ENCODE measurements around the gene MEN1. TPM values are rescaled to one million over a fixed set of nuclear protein-coding genes. Genes with fewer than 3 reads are reported as not detected.

MEN1 gene
- polyA plus RNA-seq, 2 donors, result 15.4 to 19.0 TPM

- no peak overlapping the region for H3K4me3 ChIP-seq (ENCODE audit: low read depth in 1 of 2, low read length in 2 of 2)
- peaks cover 0 to 27% of the 10 kb centered on the region in 2 donors for H3K36me3 ChIP-seq (ENCODE audit: control insufficient read depth in 2 of 2, insufficient read depth in 2 of 2, low read length in 1 of 2)
- WGBS, 2 donors, result 77 to 83% methylated on average over 19 of the region's 19 CpGs
- no peak overlapping the region for H3K27ac ChIP-seq (ENCODE audit: low read depth in 2 of 2, low read length in 1 of 2)
- H3K9me3 ChIP-seq (ENCODE audit: control insufficient read depth in 2 of 2, insufficient read depth in 1 of 2, low read depth in 1 of 2, low read length in 1 of 2), result no peaks in the 10 kb centered on the region
- no peaks in the 10 kb centered on the region for H3K4me1 ChIP-seq (ENCODE audit: control insufficient read depth in 2 of 2, insufficient read depth in 2 of 2, low read length in 1 of 2)
- no peaks in the 10 kb centered on the region for H3K27me3 ChIP-seq (ENCODE audit: control insufficient read depth in 1 of 2, insufficient read depth in 2 of 2, low read length in 2 of 2)
These were observed 14.1 kb downstream of the MEN1 start for GRCh38 chr11:64796047-64796756.

- WGBS, 2 donors, result 91 to 92% methylated on average over 10 of the region's 10 CpGs
- H3K36me3 ChIP-seq (ENCODE audit: control insufficient read depth in 2 of 2, insufficient read depth in 2 of 2, low read length in 1 of 2), result peaks cover 0 to 27% of the 10 kb centered on the region in 2 donors
- H3K4me1 ChIP-seq (ENCODE audit: control insufficient read depth in 2 of 2, insufficient read depth in 2 of 2, low read length in 1 of 2), result no peaks in the 10 kb centered on the region
- no peak overlapping the region for H3K4me3 ChIP-seq (ENCODE audit: low read depth in 1 of 2, low read length in 2 of 2)
- H3K27me3 ChIP-seq (ENCODE audit: control insufficient read depth in 1 of 2, insufficient read depth in 2 of 2, low read length in 2 of 2), result no peaks in the 10 kb centered on the region
- no peaks in the 10 kb centered on the region for H3K9me3 ChIP-seq (ENCODE audit: control insufficient read depth in 2 of 2, insufficient read depth in 1 of 2, low read depth in 1 of 2, low read length in 1 of 2)
- no peak overlapping the region for H3K27ac ChIP-seq (ENCODE audit: low read depth in 2 of 2, low read length in 1 of 2)
These were observed 15.8 kb downstream of the MEN1 start for GRCh38 chr11:64794526-64794925.

DNA sequence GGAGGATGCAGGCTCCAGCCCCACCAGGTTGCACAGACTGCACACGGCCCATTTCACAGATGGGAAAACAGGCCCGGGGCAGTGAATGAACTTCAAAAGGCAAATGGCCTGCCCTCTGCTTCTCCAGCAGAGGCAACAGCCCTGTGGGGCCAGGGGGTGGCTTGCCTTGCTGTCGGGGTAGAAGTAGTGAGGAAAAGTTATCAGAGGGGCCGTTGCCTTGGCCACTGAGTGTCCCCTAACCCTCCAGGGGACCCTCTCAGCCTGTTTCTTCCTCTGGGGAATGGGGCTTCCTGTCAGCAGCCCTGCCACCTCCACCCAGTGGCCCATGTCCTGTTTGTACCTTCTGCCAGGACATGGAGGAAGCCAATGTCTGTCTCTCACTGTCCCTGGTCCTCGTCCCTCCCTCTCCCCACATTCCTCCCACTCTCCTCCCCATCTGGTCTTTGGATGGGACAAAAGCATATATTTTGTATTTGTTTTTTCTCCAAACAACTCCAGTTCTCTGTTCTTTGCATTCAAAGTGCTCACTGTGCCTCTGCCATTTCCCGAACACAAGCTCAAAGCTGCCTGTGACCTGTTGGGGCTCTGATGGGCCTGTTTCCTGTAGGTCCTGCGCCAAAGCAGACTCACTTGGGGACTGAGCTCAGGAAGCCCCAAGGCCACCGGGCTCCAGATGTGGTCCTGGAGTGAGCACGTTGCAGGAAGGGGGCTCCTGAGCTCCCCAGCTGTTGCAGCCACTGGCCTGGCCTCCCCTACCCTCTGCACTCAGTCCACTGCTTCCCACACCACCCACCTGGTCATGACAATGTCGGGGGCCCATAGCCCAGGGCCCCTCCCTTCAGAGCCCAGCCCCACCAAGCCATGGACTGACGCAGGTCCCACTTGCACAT, 16.8 kb downstream of the MEN1 start:
- Histone ChIP-seq H3K27ac (ENCODE audit: low read depth in 2 of 2, low read length in 1 of 2) (no peak overlapping the region), H3K9me3 (ENCODE audit: control insufficient read depth in 2 of 2, insufficient read depth in 1 of 2, low read depth in 1 of 2, low read length in 1 of 2) (no peaks in the 10 kb centered on the region), H3K4me1 (ENCODE audit: control insufficient read depth in 2 of 2, insufficient read depth in 2 of 2, low read length in 1 of 2) (no peaks in the 10 kb centered on the region), H3K4me3 (ENCODE audit: low read depth in 1 of 2, low read length in 2 of 2) (no peak overlapping the region), H3K36me3 (ENCODE audit: control insufficient read depth in 2 of 2, insufficient read depth in 2 of 2, low read length in 1 of 2) (peaks cover 0 to 23% of the 10 kb centered on the region in 2 donors), H3K27me3 (ENCODE audit: control insufficient read depth in 1 of 2, insufficient read depth in 2 of 2, low read length in 2 of 2) (no peaks in the 10 kb centered on the region)
- 74% methylated on average over 11 of the region's 11 CpGs for WGBS, 2 donors

GRCh38 chr11:64792482-64792881, 17.9 kb downstream of the MEN1 start:
- H3K27me3 ChIP-seq (ENCODE audit: control insufficient read depth in 1 of 2, insufficient read depth in 2 of 2, low read length in 2 of 2), result no peaks in the 10 kb centered on the region
- H3K9me3 ChIP-seq (ENCODE audit: control insufficient read depth in 2 of 2, insufficient read depth in 1 of 2, low read depth in 1 of 2, low read length in 1 of 2), result no peaks in the 10 kb centered on the region
- no peak overlapping the region for H3K27ac ChIP-seq (ENCODE audit: low read depth in 2 of 2, low read length in 1 of 2)
- no peak overlapping the region for H3K4me3 ChIP-seq (ENCODE audit: low read depth in 1 of 2, low read length in 2 of 2)
- H3K4me1 ChIP-seq (ENCODE audit: control insufficient read depth in 2 of 2, insufficient read depth in 2 of 2, low read length in 1 of 2), result no peaks in the 10 kb centered on the region
- WGBS, 2 donors, result 86 to 92% methylated on average over 4 of the region's 4 CpGs
- peaks cover 0 to 23% of the 10 kb centered on the region in 2 donors for H3K36me3 ChIP-seq (ENCODE audit: control insufficient read depth in 2 of 2, insufficient read depth in 2 of 2, low read length in 1 of 2)

- WGBS, 2 donors, result 85 to 91% methylated on average over 14 of the region's 14 CpGs
- Histone ChIP-seq H3K4me1 (ENCODE audit: control insufficient read depth in 2 of 2, insufficient read depth in 2 of 2, low read length in 1 of 2) (no peaks in the 10 kb centered on the region), H3K9me3 (ENCODE audit: control insufficient read depth in 2 of 2, insufficient read depth in 1 of 2, low read depth in 1 of 2, low read length in 1 of 2) (no peaks in the 10 kb centered on the region), H3K4me3 (ENCODE audit: low read depth in 1 of 2, low read length in 2 of 2) (no peak overlapping the region), H3K27me3 (ENCODE audit: control insufficient read depth in 1 of 2, insufficient read depth in 2 of 2, low read length in 2 of 2) (no peaks in the 10 kb centered on the region), H3K27ac (ENCODE audit: low read depth in 2 of 2, low read length in 1 of 2) (no peak overlapping the region), H3K36me3 (ENCODE audit: control insufficient read depth in 2 of 2, insufficient read depth in 2 of 2, low read length in 1 of 2) (peaks cover 0 to 19% of the 10 kb centered on the region in 2 donors)
These were observed 18.5 kb downstream of the MEN1 start for GRCh38 chr11:64791781-64792291.

DNA sequence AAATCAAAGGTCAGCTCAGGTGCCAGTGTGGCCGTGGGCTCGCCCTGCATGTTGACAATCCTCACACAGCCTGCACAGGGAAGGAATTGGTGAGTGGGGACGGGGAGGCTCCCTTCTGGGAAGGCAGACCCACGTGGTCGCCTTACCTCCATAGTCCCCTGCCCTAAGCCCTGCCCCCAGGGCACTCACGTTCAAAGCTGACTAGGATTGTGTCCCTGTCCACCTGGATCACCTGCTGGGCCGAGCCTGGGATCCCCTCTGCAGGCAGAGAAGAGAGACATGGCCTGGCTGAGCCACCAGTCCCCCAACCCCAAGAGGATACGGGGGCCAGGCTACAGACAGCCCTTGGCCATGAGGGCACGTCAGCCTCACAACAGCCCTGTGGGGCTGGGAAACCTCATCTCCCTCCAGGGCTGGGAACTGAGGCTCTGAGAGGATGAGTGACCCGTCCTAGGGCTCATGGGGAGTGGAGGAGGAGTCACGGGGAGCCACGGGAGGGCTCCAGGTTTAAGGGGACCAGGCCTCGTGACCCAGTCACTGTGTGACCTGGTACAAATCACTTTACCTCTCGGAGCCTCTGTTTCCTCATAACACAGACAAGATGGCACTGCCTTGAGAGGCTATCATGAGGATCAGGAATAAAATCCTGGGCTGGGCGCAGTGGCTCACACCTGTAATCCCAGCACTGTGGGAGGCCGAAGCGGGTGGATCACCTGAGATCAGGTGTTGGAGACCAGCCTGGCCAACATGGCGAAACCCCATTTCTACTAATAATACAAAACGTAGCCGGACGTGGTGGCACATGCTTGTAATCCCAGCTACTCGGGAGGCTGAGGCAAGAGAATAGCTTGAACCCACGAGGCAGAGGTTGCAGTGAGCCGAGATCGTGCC, 19.9 kb downstream of the MEN1 start:
- Histone ChIP-seq H3K36me3 (ENCODE audit: control insufficient read depth in 2 of 2, insufficient read depth in 2 of 2, low read length in 1 of 2) (peaks cover 0 to 12% of the 10 kb centered on the region in 2 donors), H3K27me3 (ENCODE audit: control insufficient read depth in 1 of 2, insufficient read depth in 2 of 2, low read length in 2 of 2) (no peaks in the 10 kb centered on the region), H3K9me3 (ENCODE audit: control insufficient read depth in 2 of 2, insufficient read depth in 1 of 2, low read depth in 1 of 2, low read length in 1 of 2) (no peaks in the 10 kb centered on the region), H3K4me3 (ENCODE audit: low read depth in 1 of 2, low read length in 2 of 2) (no peak overlapping the region), H3K4me1 (ENCODE audit: control insufficient read depth in 2 of 2, insufficient read depth in 2 of 2, low read length in 1 of 2) (no peaks in the 10 kb centered on the region), H3K27ac (ENCODE audit: low read depth in 2 of 2, low read length in 1 of 2) (no peak overlapping the region)
- 87 to 90% methylated on average over 25 of the region's 25 CpGs for WGBS, 2 donors

DNA sequence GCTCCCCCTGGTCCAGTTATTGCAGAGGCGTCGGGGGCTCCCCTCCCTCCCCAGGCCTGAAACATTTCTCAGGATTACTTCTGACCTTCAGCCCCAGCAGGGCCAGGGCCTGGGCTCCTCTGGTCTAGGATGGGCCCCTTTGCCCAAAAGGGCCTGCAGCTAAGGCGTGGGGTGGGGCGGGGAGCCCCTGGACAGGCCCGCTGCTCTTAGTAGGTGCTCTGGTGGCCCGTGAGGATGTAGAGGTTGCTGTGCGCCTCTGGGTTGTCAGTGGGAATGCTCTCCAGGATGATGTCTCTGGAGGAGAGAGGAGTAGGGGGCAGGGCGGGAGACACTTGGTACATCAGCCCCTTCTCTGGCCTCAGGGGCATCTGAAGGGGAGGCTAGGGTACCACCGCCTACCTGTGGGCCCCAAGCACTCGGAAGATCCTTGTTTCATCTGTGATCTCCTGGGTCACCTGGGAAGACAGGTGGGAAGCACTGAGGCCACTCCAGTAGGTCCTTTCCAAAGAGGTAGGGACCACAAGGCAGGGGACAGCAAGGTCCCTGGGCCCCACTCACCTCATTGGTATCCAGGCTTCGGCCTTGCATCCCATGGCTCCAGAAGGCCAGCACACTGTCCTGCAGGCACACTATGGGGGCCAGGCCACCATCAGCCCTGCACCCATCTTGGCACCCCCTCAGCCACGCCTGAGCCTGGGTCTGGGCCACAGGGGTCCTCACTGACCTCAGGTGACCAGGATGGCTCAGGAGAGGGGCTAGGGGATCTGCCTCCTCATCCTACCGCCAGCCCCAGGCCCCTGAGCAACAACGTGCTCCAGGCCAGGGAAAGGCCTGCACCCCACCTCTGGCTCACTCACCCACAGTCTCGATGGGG, 20.8 kb downstream of the MEN1 start:
- no peak overlapping the region for H3K4me3 ChIP-seq (ENCODE audit: low read depth in 1 of 2, low read length in 2 of 2)
- H3K4me1 ChIP-seq (ENCODE audit: control insufficient read depth in 2 of 2, insufficient read depth in 2 of 2, low read length in 1 of 2), result no peaks in the 10 kb centered on the region
- H3K36me3 ChIP-seq (ENCODE audit: control insufficient read depth in 2 of 2, insufficient read depth in 2 of 2, low read length in 1 of 2), result peaks cover 0 to 12% of the 10 kb centered on the region in 2 donors
- 89 to 91% methylated on average over 15 of the region's 15 CpGs for WGBS, 2 donors
- no peaks in the 10 kb centered on the region for H3K27me3 ChIP-seq (ENCODE audit: control insufficient read depth in 1 of 2, insufficient read depth in 2 of 2, low read length in 2 of 2)
- no peaks in the 10 kb centered on the region for H3K9me3 ChIP-seq (ENCODE audit: control insufficient read depth in 2 of 2, insufficient read depth in 1 of 2, low read depth in 1 of 2, low read length in 1 of 2)
- H3K27ac ChIP-seq (ENCODE audit: low read depth in 2 of 2, low read length in 1 of 2), result no peak overlapping the region

DNA sequence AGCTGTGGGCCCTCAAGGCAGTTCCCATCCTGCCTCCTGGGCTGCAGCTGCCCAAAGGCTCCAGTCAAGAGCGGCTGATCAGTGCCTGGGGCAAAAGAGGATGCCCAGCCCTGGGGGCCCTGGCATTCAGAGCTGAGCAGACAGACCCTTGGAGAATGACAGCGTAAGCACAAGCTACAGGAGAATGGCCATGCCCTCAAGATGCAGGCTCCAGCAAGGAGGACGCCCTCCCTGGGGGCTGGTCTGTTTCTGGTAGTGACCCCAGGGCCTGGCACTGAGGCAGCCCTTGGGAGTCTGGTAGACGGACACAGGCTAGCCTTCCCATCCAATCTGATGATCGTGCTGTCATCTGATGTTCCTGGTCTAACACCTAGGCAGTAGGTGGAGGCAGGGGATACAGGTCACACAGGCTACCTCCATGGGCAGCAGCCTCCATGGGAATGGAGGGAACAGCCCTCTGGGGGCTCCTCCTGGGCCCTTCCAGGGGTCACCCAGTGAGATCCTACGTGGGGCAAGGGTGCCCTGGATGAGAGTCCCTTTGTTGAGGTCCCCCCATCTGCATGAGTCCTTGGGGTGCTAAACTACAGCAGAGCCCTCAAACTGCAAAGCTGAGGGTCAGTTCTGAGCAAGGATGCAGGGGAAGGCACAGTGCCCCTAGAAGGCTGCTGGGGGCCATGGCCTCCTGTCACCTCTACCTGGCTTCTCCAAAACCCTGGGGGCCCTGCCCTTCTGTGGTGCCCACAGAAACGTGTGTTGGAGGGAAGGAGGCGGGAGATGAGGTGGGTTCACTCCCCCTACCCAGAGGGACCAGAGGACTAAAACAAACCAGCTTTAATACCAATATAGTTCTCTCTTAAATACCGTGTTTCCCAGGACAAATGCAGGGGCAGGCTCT, 21.8 kb downstream of the MEN1 start:
- Histone ChIP-seq H3K36me3 (ENCODE audit: control insufficient read depth in 2 of 2, insufficient read depth in 2 of 2, low read length in 1 of 2) (peaks cover 0 to 12% of the 10 kb centered on the region in 2 donors), H3K4me1 (ENCODE audit: control insufficient read depth in 2 of 2, insufficient read depth in 2 of 2, low read length in 1 of 2) (no peaks in the 10 kb centered on the region), H3K27me3 (ENCODE audit: control insufficient read depth in 1 of 2, insufficient read depth in 2 of 2, low read length in 2 of 2) (no peaks in the 10 kb centered on the region), H3K9me3 (ENCODE audit: control insufficient read depth in 2 of 2, insufficient read depth in 1 of 2, low read depth in 1 of 2, low read length in 1 of 2) (no peaks in the 10 kb centered on the region), H3K4me3 (ENCODE audit: low read depth in 1 of 2, low read length in 2 of 2) (no peak overlapping the region), H3K27ac (ENCODE audit: low read depth in 2 of 2, low read length in 1 of 2) (no peak overlapping the region)
- WGBS, 2 donors, result 83 to 85% methylated on average over 9 of the region's 9 CpGs
